Stimulated activated CD4-positive, alpha-beta T cell treated with anti-CD3 and anti-CD28 coated beads, Interleukin-12 subunit alpha, Interleukin-12 subunit beta, amount 100 ng/mL, for 4 hours (primary cell): Measurements from ENCODE around the gene ICE1.
"Not testable (repeated sequence)": the region's sequence is repeated elsewhere in the genome, so short reads cannot be mapped to it uniquely, and the experiment has no call there.

Experiments used
- DNase-seq: peaks from one replicate; pipeline ENCODE4 v3.0.0-alpha.2; 2020

The ICE1 gene

GRCh38 chr5:5456858-5457257 lies 34.4 kb downstream of the ICE1 start:
- DNase-seq: no peak

- no peak for DNase-seq
Measured at GRCh38 chr5:5460311-5460710, 37.8 kb downstream of the ICE1 start.

- no peak for DNase-seq
Measured at GRCh38 chr5:5461012-5461411, 38.5 kb downstream of the ICE1 start.

GRCh38 chr5:5464036-5464715 lies 41.7 kb downstream of the ICE1 start:
- no peak for DNase-seq

GRCh38 chr5:5466227-5466626 lies 43.8 kb downstream of the ICE1 start:
- DNase-seq: no peak

GRCh38 chr5:5467737-5468136 lies 45.3 kb downstream of the ICE1 start:
- no peak for DNase-seq

GRCh38 chr5:5470933-5471332 lies 48.5 kb downstream of the ICE1 start:
- no peak for DNase-seq

GRCh38 chr5:5473226-5473625 lies 50.7 kb downstream of the ICE1 start:
- no peak for DNase-seq

- no peak for DNase-seq
Measured at GRCh38 chr5:5474961-5475360, 52.5 kb downstream of the ICE1 start.

- no peak for DNase-seq
Measured at GRCh38 chr5:5475975-5476374, 53.5 kb downstream of the ICE1 start.

GRCh38 chr5:5479578-5479977 lies 57.1 kb downstream of the ICE1 start:
- DNase-seq: not testable (repeated sequence)

GRCh38 chr5:5480481-5481111 lies 58.1 kb downstream of the ICE1 start:
- DNase-seq: no peak

- no peak for DNase-seq
Measured at GRCh38 chr5:5481206-5481605, 58.7 kb downstream of the ICE1 start.

- no peak for DNase-seq
Measured at GRCh38 chr5:5481633-5482032, 59.2 kb downstream of the ICE1 start.

- no peak for DNase-seq
Measured at GRCh38 chr5:5483350-5483749, 60.9 kb downstream of the ICE1 start.

- no peak for DNase-seq
Measured at GRCh38 chr5:5483880-5484598, 61.6 kb downstream of the ICE1 start.

- DNase-seq: no peak
Measured at GRCh38 chr5:5486122-5486521, 63.6 kb downstream of the ICE1 start.

GRCh38 chr5:5487585-5488360 lies 65.3 kb downstream of the ICE1 start:
- no peak for DNase-seq

- no peak for DNase-seq
Measured at GRCh38 chr5:5490774-5491347, 68.4 kb downstream of the ICE1 start.

- no peak for DNase-seq
Measured at GRCh38 chr5:5492087-5492933, 69.8 kb downstream of the ICE1 start.

GRCh38 chr5:5492934-5493271 lies 70.4 kb downstream of the ICE1 start:
- not testable (repeated sequence) for DNase-seq
